ENCODE measurements around the gene MAX.
A peak's percentile ranks its signal among the peaks of the same experiment; 100 is the strongest.
"Not testable (repeated sequence)": the region's sequence is repeated elsewhere in the genome, so short reads cannot be mapped to it uniquely, and the experiment has no call there.

MAX gene

DNA sequence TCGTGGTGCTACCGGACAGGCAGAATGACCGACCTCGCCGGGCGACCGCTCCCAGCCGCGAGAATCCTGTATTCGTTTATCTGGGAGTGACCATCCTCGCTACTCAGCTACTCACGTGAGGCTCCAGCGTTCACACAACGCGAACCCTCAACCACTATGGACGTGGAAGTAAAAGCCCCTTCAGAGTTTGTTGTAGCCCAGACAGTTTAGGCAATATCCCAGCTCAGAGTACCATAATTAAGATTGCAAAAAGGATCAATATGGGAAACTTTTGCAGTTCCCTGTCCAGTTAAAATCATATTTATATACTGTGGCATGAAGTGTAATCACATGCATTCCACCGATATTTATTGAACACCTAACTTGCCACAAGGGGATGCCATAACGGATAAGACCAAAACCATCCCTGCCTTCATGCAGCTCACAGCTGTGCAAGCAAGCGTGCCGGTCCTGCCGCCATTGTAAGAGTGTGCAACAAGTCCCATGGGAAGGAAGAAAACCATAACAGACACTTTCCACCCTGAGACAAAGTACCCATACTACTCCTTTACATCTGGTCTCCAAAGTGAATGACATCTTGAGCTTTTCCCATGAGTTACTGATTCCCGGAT is 938 bp upstream of the MAX start:
- DNase-seq, result peak; percentile 37

DNA sequence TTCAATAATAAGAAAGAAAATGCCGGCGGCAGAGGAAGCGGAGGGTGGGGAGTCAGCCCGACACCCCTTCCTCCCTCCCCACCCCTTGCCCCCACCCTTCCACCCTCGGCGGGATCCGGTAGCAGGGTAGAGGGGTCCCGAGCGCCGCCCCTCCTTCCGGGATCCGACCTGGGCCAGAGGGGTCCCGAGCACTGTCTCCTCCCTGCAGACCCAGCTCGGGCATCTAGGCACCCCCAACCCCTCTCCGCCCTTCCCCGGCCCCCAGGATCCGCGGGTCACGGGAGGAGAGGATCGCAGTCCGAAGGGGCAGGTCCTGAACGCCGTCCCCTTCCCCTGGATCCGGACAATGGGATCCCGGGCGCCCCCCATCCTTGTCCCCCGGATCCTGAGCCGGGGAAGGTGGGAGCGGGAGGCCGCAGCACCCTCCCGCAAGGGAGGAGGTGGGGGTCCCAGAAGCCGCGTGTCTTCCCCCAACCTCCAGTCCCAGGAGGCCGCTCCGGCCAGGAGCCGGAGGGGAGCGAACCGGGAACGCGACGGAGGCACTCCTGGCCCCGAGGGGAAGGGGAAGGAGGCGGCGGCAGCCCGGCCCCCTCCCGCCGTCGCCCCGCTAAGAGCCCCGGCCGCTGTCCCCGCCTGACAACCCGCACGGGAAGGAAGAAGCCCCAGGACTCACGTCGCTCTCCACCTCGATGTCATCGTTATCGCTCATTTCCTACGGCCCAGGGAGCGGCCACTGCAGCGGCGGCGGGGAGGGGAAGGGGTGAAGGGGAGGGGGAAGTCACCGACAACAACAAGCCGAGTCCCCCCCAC is 481 bp downstream of the MAX start:
- no peak for DNase-seq

GRCh38 chr14:65100922-65101541 is 1.3 kb downstream of the MAX start:
- DNase-seq, result no peak

DNA sequence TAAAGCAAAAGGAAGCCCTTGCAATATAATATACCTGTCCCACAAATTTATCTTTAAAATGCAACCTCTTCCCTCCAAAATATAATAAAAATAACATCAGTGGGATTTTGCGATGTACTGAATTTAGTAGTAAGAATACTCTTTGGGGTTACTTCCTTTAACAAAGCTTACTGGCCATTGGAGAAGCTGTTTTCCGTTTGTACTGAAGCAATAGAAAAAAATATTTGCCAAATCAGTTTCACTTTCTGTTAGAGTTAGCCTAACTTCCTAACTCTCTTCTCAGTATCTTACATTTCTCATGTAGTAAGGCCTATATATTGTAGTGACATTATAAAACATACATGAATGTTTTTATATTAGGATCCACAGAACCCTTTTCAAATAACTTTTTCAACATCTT is 3.7 kb downstream of the MAX start:
- no peak for DNase-seq

- DNase-seq, result peak; percentile 45
These were observed 5.8 kb downstream of the MAX start for GRCh38 chr14:65096323-65097089.

DNA sequence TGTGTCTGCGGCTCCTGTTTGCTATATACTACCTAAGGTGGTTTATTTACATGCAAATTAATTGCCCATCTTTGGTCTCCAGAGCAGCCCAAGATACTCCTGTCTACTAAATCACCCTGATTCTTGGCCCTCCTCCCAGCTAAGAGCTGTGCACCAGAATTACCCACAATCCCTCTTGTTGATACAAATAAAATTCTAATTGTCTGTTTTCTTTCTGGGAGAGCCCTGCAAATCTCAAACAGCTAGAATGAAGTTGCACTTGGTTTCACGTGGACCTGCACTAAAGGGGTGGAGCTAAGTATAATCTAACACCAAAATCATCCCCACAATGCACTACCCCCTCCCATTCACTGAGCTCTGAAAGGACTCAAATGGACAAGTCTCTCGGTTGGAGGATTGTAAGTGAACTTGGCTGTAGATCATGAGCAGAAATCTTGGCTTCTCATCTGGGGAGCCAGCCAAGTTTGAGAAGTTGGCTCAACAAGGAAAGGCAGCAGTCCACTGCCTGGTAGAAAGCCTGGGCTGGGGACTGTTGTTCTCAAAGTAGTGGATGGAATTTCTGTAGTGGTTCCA is 6.6 kb downstream of the MAX start:
- peak; percentile 62 for DNase-seq

- DNase-seq, result no peak
These were observed 10.0 kb downstream of the MAX start for GRCh38 chr14:65092349-65092748.

- not testable (repeated sequence) for DNase-seq
These were observed 14.5 kb downstream of the MAX start for GRCh38 chr14:65087835-65088234.

- not testable (repeated sequence) for DNase-seq
These were observed 15.6 kb downstream of the MAX start for GRCh38 chr14:65086686-65087085.

GRCh38 chr14:65084554-65085505 is 17.5 kb downstream of the MAX start:
- no peak for DNase-seq

DNA sequence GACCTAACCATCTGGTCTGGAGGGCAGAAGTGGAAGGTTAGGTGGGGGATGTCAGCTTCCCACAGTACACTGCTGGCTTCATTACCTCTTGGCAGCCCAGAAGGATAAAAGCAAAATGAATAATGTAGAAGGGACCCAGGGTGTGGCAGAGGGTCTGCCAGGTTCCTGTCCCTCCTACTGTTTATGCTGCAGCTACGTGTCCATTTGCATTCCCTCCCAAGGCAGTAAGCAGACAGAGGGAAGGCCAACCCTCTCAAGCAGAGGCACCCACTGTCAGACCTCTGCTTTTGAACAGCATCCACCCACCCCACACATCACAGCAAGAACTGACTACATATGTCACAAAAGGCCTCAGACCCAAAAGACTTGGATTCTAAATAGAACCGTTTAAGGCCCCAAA is 19.4 kb downstream of the MAX start:
- DNase-seq, result no peak

DNA sequence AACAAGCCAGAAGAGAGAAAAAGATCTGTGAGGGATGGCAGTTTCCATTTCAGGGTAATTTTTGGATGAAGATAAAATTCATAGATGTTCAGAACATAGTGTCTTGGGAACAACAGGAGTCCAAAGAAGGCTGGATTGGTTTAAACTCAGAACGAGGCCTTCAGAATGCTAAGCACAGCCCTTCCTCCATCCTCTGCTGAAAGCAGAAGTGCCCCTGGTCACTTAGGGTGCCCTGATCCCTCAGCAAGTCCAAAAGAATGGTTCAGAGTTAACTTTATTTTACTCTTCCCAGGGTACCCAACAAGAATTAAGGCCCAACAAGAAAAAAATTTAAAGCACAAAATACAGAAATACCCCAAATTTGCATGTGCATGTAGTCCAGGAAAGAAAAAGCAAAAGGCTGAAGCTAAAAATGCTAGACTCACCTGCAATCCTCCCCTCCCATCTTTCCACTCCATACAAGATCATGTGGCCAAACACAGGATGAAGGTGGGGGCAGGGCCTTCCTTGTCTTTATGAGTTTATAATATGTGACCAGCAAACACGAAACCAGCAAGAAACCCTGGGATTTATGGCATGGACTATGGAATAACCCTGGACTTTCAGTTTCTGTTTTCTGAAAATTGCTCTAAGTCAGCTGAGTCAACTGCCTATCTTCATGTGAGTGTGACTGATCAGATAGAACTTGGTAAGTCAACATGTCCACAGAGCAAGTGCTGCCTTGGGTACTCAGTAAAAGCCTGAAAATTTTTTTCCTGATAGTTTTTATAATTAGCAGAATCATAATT is 21.2 kb downstream of the MAX start:
- DNase-seq, result no peak

DNA sequence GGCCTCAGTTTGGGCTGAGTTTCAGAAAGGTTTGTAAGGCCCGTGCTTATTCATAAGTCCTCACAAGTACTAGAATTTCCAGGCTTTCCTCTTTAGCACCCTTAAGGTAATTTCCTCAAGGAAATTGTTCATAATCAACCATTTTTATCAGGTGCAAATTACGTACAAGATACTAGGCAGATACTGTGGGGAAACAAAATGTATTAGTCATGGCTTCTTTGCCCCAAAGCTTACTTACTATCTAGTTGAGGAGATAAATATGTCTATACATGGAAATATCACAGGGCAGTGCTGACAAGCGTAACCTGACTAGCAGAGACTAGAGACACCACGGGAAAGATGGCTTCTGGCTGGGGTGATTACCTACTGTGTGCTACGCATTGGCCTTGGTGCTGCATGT is 22.5 kb downstream of the MAX start:
- DNase-seq, result no peak

DNA sequence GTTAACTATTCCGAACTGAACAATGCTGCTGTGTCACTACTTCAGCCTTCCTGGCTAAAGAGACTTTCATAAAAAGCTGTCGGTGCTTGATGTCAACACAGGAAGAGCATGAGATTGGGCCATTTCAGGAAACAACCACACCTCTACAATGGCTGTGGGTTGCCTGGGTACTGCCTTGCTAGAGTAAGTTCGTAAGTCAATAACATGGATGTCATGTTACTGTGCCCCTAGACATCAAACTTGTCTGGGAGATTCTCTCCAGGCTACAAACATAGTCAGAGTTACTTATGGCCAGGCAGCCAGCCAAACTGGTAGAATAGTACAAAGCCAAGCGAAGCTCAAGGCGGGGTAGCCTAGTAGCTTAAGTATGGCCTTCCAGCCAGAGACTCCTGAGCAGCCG is 23.1 kb downstream of the MAX start:
- DNase-seq, result no peak

- no peak for DNase-seq
These were observed 25.0 kb downstream of the MAX start for GRCh38 chr14:65077318-65077717.

- no peak for DNase-seq
These were observed 26.5 kb downstream of the MAX start for GRCh38 chr14:65075628-65076325.

DNA sequence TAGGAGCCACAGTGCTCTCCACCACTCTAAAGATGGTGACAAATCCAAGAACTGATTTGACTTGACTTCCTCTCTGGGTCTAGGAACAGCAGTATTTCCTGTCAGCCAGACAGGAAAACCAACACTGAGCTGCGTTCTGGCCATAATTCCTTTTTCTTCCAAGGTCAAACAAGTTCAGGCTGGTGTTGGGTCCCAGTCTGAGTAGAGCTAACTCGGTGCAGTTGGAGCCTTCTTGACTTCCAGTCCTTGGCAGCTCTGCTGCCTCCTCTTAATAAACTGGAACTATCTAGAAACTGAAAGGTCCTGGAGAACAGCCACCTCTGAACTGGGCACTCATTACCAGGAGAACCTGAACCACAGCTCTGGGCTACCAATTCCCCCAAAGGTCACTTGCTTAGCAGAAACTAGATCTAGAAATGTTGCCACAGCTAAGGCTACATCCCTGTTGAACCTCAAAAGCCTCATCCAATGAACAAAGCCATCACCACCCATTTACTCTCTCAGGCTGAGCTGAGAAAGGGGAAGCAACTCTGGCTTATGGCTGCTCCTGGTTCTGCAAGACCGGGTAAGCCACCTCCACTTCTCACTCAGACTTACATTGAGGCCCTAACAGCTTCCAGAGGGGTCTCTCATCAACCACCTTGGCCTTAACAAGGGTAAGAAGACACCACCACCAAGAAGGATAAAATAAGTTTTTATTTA is 27.7 kb downstream of the MAX start:
- no peak for DNase-seq

GRCh38 chr14:65073605-65074201 is 28.6 kb downstream of the MAX start:
- DNase-seq, result no peak

- DNase-seq, result no peak
These were observed 29.4 kb downstream of the MAX start for GRCh38 chr14:65072937-65073336.
